Vagina (tissue), 2 donors: ENCODE results near the gene TTC9C. TPM values are rescaled to one million over a fixed set of nuclear protein-coding genes. Genes with fewer than 3 reads are reported as not detected.

Source experiments
- DNase-seq, 2 donors: peaks; one replicate each; pipeline ENCODE4 v3.0.0-alpha.2; 2017; ENCODE audit errors: extremely low spot score in 2 of 2
- H3K27ac ChIP-seq: fragments of 200-600 bp; sonication (generic); one replicate; pipeline ENCODE4 v1.5.1; 2019
- H3K27me3 ChIP-seq: fragments of 200-600 bp; sonication (generic); one replicate; pipeline ENCODE4 v1.5.1; 2019
- H3K36me3 ChIP-seq, 2 donors: fragments of 200-600 bp; sonication (generic); one replicate each; pipeline ENCODE4 v1.5.1; 2017 to 2019
- H3K4me1 ChIP-seq: fragments of 200-600 bp; sonication (generic); one replicate; pipeline ENCODE4 v1.5.1; 2019
- H3K4me3 ChIP-seq, 2 donors: fragments of 200-600 bp; sonication (generic); 1 replicate in 1 of 2; 2 replicates in 1 of 2; pipeline ENCODE4 v1.5.1; 2016 to 2019
- H3K9me3 ChIP-seq: fragments of 200-600 bp; sonication (generic); one replicate; pipeline ENCODE4 v1.5.1; 2019
- POLR2A ChIP-seq, 2 donors: fragments of 450-650 bp; IDR thresholded peaks; one replicate each; pipeline ENCODE4 v1.6.1; 2017; ENCODE audit warnings: antibody characterized with exemption in 2 of 2, mild to moderate bottlenecking in 2 of 2, moderate library complexity in 2 of 2
- POLR2AphosphoS5 ChIP-seq, 2 donors: sonication (generic); formaldehyde crosslinking; IDR thresholded peaks; one replicate each; pipeline ENCODE4 v1.9.0; 2017; ENCODE audit warnings: antibody characterized with exemption in 2 of 2, mild to moderate bottlenecking in 2 of 2, low read depth in 1 of 2; ENCODE audit not compliant: insufficient read depth in 1 of 2
- intact Hi-C: fragments of 100-400 bp; cut with DNase I; formaldehyde crosslinking; loops from one replicate; pipeline ENCODE4 v1.15.1; 2023
- total RNA-seq: library from RNA; depleted of rRNA; stranded (reverse); fragments of >200 nt; gene quantifications from one replicate; pipeline ENCODE4 v1.2.3, GENCODE V29; 2016
- TF ChIP-seq, protein P1 (sequence below), 3 experiments: fragments of 450-650 bp in 2 of 3; fragments of 200-600 bp in 1 of 3; sonication (generic) in 1 of 3; IDR thresholded peaks; one replicate each; pipeline ENCODE4 v1.5.1; 2017 to 2019; ENCODE audit warnings: antibody characterized with exemption in 3 of 3, mild to moderate bottlenecking in 2 of 3, moderate library complexity in 2 of 3

Gene TTC9C
- total RNA-seq, 1 donor from 2014 or later: 18.7 TPM

DNA sequence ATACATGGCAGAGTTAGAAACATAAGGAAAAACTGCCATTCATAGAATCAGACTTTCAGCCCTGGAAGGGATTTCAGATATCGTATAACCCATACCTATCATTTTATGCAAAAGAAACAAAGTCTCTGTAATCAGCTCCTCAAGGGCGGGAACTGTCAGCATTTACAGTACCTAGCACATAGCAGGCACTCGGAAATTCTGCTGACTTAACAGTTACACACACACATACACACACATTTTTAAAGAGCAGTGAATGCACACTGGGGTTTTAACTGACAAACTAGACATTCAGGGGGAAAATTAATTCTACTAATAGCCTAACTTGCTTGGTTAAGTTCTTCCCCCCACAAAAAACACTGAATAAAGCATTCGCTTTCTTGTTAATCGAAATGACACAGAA, 12.1 kb upstream of the TTC9C start:
- H3K27me3 ChIP-seq: no peaks in the 10 kb centered on the region
- peaks cover 0 to 96% of the 10 kb centered on the region in 2 donors for H3K36me3 ChIP-seq
- intact Hi-C loops: no loop called here
- no peaks in the 10 kb centered on the region for H3K9me3 ChIP-seq
- no peaks in the 10 kb centered on the region for H3K4me1 ChIP-seq
- TF ChIP-seq POLR2A (IDR thresholded peaks at IDR 0.05) (no peak), POLR2AphosphoS5 (IDR thresholded peaks at IDR 0.05; ENCODE audit: insufficient read depth in 1 of 2, low read depth in 1 of 2) (no peak)
- TF ChIP-seq, protein P1, sequence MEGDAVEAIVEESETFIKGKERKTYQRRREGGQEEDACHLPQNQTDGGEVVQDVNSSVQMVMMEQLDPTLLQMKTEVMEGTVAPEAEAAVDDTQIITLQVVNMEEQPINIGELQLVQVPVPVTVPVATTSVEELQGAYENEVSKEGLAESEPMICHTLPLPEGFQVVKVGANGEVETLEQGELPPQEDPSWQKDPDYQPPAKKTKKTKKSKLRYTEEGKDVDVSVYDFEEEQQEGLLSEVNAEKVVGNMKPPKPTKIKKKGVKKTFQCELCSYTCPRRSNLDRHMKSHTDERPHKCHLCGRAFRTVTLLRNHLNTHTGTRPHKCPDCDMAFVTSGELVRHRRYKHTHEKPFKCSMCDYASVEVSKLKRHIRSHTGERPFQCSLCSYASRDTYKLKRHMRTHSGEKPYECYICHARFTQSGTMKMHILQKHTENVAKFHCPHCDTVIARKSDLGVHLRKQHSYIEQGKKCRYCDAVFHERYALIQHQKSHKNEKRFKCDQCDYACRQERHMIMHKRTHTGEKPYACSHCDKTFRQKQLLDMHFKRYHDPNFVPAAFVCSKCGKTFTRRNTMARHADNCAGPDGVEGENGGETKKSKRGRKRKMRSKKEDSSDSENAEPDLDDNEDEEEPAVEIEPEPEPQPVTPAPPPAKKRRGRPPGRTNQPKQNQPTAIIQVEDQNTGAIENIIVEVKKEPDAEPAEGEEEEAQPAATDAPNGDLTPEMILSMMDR (IDR thresholded peaks at IDR 0.05): no peak
- H3K27ac ChIP-seq: no peak overlapping the region
- no peak for DNase-seq
- H3K4me3 ChIP-seq: no peak overlapping the region

DNA sequence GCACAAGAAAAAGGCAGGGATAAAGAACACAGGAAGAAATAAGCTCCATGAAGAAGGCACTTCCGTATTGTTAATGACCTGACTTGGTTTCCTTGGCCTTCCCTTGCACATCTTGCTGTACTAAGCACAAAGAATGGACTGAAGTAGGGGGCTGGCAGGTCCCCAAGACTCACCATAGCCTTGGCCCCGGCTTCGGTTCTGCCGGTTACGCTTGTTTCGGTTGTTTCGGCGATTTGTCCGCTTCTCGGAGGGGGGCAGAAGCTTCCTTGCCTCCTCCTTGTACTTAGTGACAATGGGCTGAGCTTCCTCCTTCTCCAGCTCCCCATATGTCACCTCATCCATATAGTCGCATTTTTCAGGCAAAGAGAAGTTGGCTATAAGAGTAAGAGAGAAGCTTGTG, 11.5 kb upstream of the TTC9C start:
- Histone ChIP-seq H3K9me3 (no peaks in the 10 kb centered on the region), H3K4me1 (no peaks in the 10 kb centered on the region), H3K27ac (no peak overlapping the region), H3K36me3 (peaks cover 0 to 96% of the 10 kb centered on the region in 2 donors), H3K27me3 (no peaks in the 10 kb centered on the region), H3K4me3 (no peak overlapping the region)
- DNase-seq: no peak
- intact Hi-C loops: no loop called here
- TF ChIP-seq POLR2A (IDR thresholded peaks at IDR 0.05) (no peak), POLR2AphosphoS5 (IDR thresholded peaks at IDR 0.05; ENCODE audit: insufficient read depth in 1 of 2, low read depth in 1 of 2) (no peak)
- TF ChIP-seq, protein P1 (IDR thresholded peaks at IDR 0.05): no peak

DNA sequence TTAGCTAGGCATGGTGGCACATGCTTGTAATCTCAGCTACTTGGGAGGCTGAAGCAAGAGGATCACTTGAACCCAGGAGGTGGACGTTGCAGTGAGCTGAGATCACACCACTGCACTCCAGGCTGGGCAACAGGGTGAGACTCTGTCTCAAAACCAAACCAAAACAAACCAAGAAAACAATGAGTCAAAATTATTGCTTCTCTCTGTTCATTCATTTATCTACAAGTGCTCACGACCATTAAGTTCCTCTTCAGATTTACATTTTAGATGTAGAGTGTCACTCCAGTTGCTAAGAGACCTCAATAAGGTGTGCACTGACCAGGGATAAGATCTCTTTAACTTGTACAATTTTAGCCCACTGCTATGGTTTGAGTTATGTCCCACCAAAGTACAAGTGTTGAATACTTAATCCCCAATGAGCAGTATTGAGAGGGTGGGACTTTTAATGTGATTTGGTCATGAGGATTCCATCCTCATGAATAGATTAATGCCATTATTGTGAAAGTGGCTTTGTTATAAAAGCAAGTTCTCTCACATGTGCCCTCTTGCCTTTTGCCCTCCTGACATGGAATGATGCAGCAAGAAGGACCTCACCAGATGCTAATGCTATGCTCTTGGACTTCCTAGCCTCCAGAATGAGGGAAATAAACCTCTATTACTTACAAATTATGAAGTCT, 8.8 kb upstream of the TTC9C start:
- Histone ChIP-seq H3K36me3 (peaks cover 5 to 94% of the 10 kb centered on the region in 2 donors), H3K4me3 (no peak overlapping the region), H3K27ac (no peak overlapping the region), H3K9me3 (no peaks in the 10 kb centered on the region), H3K27me3 (no peaks in the 10 kb centered on the region), H3K4me1 (peaks cover 15% of the 10 kb centered on the region)
- DNase-seq: no peak
- intact Hi-C loops: no loop called here
- TF ChIP-seq, protein P1 (IDR thresholded peaks at IDR 0.05): no peak
- TF ChIP-seq POLR2A (IDR thresholded peaks at IDR 0.05) (no peak), POLR2AphosphoS5 (IDR thresholded peaks at IDR 0.05; ENCODE audit: insufficient read depth in 1 of 2, low read depth in 1 of 2) (no peak)

DNA sequence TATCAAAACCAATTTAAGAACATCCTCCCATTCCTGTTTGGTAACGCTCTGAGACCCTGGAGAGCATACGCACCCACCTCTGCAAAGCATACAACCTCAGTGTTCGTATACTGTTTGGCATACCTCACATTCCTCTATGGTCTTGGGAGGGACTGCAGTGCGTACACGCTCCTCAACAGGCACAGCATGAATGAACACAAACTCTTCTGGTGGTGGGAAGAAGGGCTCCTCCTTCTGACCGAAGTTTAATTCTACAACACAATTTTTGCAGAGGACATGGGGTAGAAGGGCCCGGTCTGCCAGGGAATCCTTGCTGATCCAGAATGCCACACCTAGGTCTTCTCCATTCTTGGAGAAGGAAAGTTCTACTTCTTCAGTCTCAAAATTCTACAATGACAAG, 6.3 kb upstream of the TTC9C start:
- Histone ChIP-seq H3K4me3 (no peak overlapping the region), H3K4me1 (peaks cover 35% of the 10 kb centered on the region), H3K27ac (no peak overlapping the region), H3K36me3 (peaks cover 5 to 69% of the 10 kb centered on the region in 2 donors), H3K9me3 (no peaks in the 10 kb centered on the region), H3K27me3 (no peaks in the 10 kb centered on the region)
- TF ChIP-seq, protein P1 (IDR thresholded peaks at IDR 0.05): no peak
- TF ChIP-seq POLR2A (IDR thresholded peaks at IDR 0.05) (no peak), POLR2AphosphoS5 (IDR thresholded peaks at IDR 0.05; ENCODE audit: insufficient read depth in 1 of 2, low read depth in 1 of 2) (no peak)
- no peak for DNase-seq
- intact Hi-C loops: no loop called here

DNA sequence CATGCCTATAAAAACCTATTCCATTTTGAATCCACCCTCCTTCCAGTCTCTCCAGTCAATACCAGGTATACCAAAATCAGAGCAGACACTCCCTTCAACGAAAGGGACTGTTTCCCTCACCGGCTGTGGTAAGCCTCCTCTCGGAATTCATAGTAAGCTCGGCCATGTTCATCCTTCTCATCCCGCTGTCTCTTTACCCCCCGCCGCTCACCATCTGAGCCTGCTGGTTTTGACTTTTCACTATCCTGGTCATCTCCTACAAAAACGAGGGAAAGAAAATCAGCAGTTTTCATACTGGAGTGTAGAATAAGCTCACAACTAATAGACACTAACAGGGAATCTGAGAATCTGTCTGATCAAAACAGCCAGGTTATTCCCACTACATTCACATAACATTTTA, 4.1 kb upstream of the TTC9C start:
- Histone ChIP-seq H3K27me3 (no peaks in the 10 kb centered on the region), H3K9me3 (no peaks in the 10 kb centered on the region), H3K27ac (no peak overlapping the region), H3K4me1 (peaks cover 35% of the 10 kb centered on the region), H3K36me3 (peaks cover 5 to 47% of the 10 kb centered on the region in 2 donors), H3K4me3 (peak overlapping the region in 1 of 2 donors; percentile 71)
- no peak for DNase-seq
- TF ChIP-seq, protein P1 (IDR thresholded peaks at IDR 0.05): no peak
- no peak for TF ChIP-seq POLR2A (IDR thresholded peaks at IDR 0.05)
- TF ChIP-seq POLR2AphosphoS5 (IDR thresholded peaks at IDR 0.05; ENCODE audit: insufficient read depth in 1 of 2, low read depth in 1 of 2): no peak
- intact Hi-C loops: no loop called here
